Astrocyte of the cerebellum (primary cell): Measurements from ENCODE around the gene HPSE2.

Experiments
- DNase-seq: peaks from one replicate; pipeline ENCODE4 v3.0.0-alpha.2; 2011; ENCODE audit warnings: low read depth
- H3K4me3 ChIP-seq: 2 replicates; pipeline ENCODE4 v1.5.1; 2011; ENCODE audit warnings: mild to moderate bottlenecking, low read depth, low read length, moderate library complexity
- CTCF ChIP-seq: IDR thresholded peaks from 2 replicates; pipeline ENCODE4 v1.5.1; 2012; ENCODE audit warnings: low read length, low read depth, moderate library complexity, mild to moderate bottlenecking; ENCODE audit errors: missing control alignments
- in situ Hi-C: cut with HindIII; loops from 2 replicates; pipeline ENCODE4 v1.10.0; 2017; ENCODE audit warnings: low sequenced_read_pairs

Gene HPSE2

DNA sequence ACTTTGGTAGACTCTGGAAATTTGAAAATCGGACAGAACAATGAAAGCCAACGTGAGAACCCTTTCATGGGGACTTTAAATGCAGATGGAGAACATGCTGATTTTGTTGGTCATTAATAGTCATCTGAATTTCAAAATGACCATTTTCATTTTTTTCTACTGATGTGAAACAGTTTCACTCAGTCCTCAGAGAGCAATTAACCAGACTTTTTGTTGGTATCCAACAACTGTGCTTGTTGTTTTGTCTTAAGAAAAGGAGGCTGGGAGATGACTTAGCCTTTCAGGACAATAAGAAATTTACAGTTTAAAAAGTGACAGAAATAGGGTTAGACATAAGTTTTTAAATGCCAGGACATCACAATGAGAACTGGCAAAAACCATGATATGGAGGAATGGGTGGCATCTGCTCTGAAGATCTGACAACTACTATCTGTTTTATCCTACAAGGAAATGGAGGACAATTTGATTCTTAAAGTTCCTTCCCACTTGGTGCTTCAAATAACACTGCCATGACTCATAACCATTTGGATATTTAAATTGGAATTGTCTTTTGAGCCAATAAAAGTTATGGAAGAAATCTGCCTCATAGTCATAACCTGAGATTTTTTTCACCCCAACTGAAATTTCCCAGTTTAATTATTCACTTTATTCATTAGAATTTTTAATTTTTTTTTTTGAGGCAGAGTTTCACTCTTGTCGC is 701.8 kb downstream of the HPSE2 start:
- no peak for DNase-seq
- no peak for TF ChIP-seq CTCF
- in situ Hi-C loops, result no loop called here
- H3K4me3 ChIP-seq, result no peak overlapping the region

- H3K4me3 ChIP-seq, result no peak overlapping the region
- no peak for TF ChIP-seq CTCF
- no peak for DNase-seq
- in situ Hi-C loops, result no loop called here
These were observed 702.4 kb downstream of the HPSE2 start for GRCh38 chr10:98533241-98533640.

- in situ Hi-C loops, result no loop called here
- no peak for DNase-seq
- no peak overlapping the region for H3K4me3 ChIP-seq
- TF ChIP-seq CTCF, result no peak
These were observed 706.9 kb downstream of the HPSE2 start for GRCh38 chr10:98528805-98529183.

- no peak for DNase-seq
- no peak for TF ChIP-seq CTCF
- H3K4me3 ChIP-seq, result no peak overlapping the region
- in situ Hi-C loops, result no loop called here
These were observed 707.4 kb downstream of the HPSE2 start for GRCh38 chr10:98528166-98528804.

- DNase-seq, result no peak
- no peak for TF ChIP-seq CTCF
- H3K4me3 ChIP-seq, result no peak overlapping the region
- in situ Hi-C loops, result no loop called here
These were observed 709.7 kb downstream of the HPSE2 start for GRCh38 chr10:98525969-98526368.

- in situ Hi-C loops, result no loop called here
- H3K4me3 ChIP-seq, result no peak overlapping the region
- no peak for DNase-seq
- TF ChIP-seq CTCF, result no peak
These were observed 711.5 kb downstream of the HPSE2 start for GRCh38 chr10:98524124-98524523.
